Vagina (tissue), 2 donors: Measurements from ENCODE around the gene PTCH2.

Source experiments
- POLR2A ChIP-seq, 2 donors: fragments of 450-650 bp; IDR thresholded peaks; one replicate each; pipeline ENCODE4 v1.6.1; 2017; ENCODE audit warnings: antibody characterized with exemption in 2 of 2, mild to moderate bottlenecking in 2 of 2, moderate library complexity in 2 of 2
- POLR2AphosphoS5 ChIP-seq, 2 donors: sonication (generic); formaldehyde crosslinking; IDR thresholded peaks; one replicate each; pipeline ENCODE4 v1.9.0; 2017; ENCODE audit warnings: antibody characterized with exemption in 2 of 2, mild to moderate bottlenecking in 2 of 2, low read depth in 1 of 2; ENCODE audit not compliant: insufficient read depth in 1 of 2
- TF ChIP-seq, protein P1 (sequence below), 3 experiments: fragments of 450-650 bp in 2 of 3; fragments of 200-600 bp in 1 of 3; sonication (generic) in 1 of 3; IDR thresholded peaks; one replicate each; pipeline ENCODE4 v1.5.1; 2017 to 2019; ENCODE audit warnings: antibody characterized with exemption in 3 of 3, mild to moderate bottlenecking in 2 of 3, moderate library complexity in 2 of 3

DNA sequence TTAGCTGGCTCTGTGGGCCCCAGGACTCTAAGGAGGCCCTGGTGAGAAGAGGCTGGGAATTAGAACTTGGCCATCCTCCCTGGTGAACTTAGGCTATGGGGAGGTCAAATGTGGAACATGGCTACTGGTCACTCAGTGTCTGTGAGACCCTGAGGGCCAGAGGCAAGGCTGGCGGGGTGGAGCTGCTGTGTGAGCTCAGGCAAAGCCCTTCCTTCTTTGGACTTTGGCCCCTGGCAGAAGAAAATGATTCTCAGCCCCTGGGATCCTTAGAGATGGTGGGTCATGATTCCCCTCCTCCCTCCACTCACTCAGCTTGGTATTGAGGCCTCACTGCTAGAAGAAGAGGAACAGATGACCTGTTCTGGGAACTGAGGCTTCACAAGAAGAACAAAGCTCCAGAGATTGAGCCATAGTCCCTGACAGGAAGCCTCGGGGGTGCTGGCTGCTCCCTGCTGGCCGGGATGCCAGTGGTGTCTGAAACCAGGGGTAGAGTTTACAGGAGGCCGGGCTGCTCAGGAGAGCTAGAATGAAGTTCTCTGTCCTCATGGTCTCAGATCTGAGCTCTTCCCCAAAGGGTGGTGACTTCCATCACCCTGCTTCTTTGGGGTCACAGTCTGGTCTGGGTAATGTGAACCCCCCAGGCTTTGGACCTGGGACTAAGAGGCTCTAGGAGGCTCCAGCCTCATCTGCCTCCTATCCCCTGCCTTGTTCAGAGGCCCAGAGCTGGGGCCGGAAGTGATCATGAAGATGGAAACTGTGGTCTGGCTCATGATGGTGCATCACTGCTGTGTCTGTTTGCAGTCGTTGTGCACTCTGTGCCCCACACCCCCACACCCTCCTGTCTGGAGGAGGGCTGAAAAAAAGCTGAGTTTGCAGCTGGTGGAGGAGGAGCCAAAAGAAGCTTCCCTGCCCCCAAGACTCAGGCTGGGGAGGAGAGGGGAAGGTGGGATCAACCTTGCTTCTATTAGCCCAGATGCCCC is 33.8 kb downstream of the PTCH2 start:
- TF ChIP-seq POLR2A (IDR thresholded peaks at IDR 0.05) = peak in 1 of 2 donors; percentile 24
- TF ChIP-seq, protein P1, sequence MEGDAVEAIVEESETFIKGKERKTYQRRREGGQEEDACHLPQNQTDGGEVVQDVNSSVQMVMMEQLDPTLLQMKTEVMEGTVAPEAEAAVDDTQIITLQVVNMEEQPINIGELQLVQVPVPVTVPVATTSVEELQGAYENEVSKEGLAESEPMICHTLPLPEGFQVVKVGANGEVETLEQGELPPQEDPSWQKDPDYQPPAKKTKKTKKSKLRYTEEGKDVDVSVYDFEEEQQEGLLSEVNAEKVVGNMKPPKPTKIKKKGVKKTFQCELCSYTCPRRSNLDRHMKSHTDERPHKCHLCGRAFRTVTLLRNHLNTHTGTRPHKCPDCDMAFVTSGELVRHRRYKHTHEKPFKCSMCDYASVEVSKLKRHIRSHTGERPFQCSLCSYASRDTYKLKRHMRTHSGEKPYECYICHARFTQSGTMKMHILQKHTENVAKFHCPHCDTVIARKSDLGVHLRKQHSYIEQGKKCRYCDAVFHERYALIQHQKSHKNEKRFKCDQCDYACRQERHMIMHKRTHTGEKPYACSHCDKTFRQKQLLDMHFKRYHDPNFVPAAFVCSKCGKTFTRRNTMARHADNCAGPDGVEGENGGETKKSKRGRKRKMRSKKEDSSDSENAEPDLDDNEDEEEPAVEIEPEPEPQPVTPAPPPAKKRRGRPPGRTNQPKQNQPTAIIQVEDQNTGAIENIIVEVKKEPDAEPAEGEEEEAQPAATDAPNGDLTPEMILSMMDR (IDR thresholded peaks at IDR 0.05) = no peak
- peak in 1 of 2 donors; percentile 59 for TF ChIP-seq POLR2AphosphoS5 (IDR thresholded peaks at IDR 0.05; ENCODE audit: insufficient read depth in 1 of 2, low read depth in 1 of 2)
